AML-193 (cell line): ENCODE measurements around the gene ANKRD39.
"Not testable (repeated sequence)": the region's sequence is repeated elsewhere in the genome, so short reads cannot be mapped to it uniquely, and the experiment has no call there.

ENCODE experiments used
- DNase-seq, 2 experiments: peaks; one replicate each; lab custom pipeline; 2025; lab: John Stamatoyannopoulos, UW

Gene ANKRD39, protein sequence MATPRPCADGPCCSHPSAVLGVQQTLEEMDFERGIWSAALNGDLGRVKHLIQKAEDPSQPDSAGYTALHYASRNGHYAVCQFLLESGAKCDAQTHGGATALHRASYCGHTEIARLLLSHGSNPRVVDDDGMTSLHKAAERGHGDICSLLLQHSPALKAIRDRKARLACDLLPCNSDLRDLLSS

GRCh38 chr2:96857667-96858372 lies at the start of gene ANKRD39:
ANKRD39 (minus strand) TSS chr2:96858016; CDS start chr2:96857987, 29 bp downstream.
- DNase-seq = peak; percentile 94 to 97

- DNase-seq = no peak
Observed at GRCh38 chr2:96906729-96907114, 48.9 kb upstream of the ANKRD39 start.

DNA sequence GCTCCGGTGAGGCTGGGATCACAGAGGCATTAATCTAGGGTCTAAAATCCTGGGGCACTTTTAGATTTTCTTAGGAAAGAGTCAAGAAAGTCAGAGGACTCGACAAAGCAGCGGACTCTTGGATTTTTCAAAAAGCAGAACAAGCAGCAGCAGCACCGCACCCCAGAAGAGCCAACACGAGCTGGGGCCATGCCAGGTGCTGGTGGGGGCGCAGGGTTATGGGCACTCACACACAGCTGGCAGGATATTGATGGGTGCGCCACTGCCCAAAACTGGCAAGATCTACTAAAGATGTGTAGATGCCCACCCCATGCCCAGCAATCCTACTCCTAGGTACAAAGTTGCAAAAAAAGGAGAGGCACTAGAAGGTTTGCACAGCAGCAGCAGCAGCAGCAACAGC lies 46.0 kb upstream of the ANKRD39 start:
- DNase-seq = no peak

DNA sequence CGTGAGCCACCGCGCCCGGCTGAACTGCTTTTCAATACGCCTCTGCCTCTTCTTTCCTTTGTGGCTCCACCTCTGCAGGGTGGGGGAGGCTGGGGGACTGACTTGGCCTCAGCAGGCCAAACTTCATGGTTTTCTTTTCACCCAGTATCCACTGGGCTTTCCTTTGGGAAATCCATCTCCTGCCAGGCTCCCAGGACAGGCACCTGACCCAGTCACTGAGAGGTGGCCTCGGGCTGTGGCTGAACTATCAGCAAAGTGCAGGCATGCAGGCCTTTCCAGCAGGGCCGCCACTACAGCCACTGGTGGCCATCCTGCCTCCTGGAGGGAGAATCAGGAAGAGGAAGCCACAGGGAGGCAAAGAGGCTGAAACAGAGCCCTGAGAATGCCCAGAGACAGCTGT lies 45.5 kb upstream of the ANKRD39 start:
- DNase-seq = no peak

GRCh38 chr2:96900237-96900636 lies 42.4 kb upstream of the ANKRD39 start:
- DNase-seq = no peak

DNA sequence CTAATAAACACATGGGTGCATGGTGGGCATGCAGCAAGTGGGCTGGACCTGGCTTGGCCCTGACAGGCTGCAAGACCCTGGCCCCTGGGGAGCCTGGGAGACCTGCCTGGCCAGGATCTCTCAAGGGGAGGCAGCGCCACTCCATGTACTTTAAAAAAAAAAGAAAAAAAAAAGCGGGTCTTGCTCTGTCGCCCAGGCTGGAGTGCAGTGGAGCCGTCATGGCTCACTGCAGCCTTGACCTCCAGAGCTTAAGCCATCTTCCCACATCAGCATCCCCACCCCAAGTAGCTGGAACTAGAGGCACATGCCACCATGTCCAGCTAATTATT lies 41.6 kb upstream of the ANKRD39 start:
- no peak for DNase-seq

DNA sequence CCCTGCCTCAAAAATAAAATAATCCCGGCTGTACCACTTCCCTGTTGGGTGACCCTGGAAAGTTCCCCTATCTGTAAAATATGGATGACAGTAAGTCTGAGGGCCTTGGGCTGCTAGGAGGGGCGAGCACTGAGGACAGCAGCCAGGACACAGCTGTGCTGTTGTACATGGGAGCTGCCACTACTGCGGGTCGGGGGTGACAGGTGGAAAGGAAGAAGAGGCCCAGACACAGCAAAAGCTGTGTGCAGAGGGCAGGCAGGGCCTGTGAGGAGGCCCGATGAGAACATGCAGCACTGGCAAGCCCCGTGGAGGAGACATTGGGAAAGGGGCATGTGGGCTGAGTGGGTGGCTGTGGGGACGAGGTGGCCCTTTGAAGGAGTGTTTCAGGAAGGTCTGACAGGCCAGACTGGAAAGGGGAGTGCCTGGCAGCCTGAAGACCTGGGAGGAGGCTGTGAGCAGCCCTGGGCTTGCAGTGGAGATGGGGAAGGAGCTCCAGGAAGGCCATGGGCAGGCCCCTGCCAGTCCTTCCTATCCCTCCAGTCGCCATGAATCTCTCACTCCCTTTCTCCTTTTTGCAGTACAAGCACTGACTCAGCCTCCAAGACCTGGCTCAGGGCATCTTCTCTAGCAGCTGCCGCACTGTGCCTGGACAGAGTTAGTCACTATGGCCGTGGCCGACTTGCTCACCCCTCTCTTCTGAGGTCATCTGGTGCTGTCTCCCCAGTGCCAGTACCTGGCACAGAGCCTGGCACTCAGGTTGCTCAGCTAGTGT lies 41.0 kb upstream of the ANKRD39 start:
- DNase-seq = no peak

DNA sequence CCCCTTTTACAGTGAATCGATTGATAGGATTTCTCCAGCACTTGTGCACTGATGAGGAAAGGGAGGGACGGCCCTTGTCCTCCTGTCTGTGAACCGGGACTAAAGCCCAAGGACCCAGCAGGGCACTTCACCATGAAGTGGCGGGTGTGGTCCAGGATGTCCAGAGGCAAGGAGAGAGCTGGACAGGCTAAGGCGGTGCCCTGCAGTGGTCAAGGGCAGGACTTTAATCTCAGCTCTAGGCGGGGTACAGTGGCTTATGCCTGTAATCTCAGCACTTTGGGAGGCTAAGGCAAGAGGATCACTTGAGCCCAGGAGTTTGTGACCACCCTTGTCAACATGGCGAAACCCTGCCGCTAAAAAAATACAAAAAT lies 40.3 kb upstream of the ANKRD39 start:
- DNase-seq = no peak

DNA sequence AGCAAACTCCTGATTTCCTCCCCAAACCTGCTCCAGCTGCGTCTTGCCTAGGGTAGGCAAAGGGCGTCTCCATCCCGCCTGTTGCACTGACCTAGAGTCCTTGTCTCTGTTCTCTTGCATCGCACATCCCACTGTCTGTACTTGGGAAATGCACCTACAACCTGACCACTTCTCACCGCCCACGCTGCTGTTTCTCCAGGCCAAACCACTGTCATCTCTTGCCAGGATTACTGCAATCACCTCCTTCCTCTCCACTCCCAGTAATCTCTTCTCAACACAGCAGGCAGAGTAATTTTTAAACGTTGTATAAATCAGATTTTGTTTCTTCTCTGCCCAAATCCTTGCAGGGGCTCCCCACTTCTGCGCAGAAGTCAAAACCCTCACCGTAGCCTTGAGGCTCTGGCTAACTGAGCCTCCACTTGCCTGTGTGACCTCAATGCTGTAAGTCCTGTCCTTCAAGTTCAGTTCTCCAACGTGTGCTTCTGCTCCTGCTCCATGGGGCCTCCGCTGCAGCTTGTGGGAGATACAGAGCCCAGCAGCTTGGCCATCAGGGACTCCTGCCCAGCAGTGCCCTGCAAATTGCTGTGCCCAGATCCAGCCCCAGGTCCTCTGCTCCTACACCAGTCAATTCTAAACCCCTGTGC lies 39.8 kb upstream of the ANKRD39 start:
- DNase-seq = no peak

DNA sequence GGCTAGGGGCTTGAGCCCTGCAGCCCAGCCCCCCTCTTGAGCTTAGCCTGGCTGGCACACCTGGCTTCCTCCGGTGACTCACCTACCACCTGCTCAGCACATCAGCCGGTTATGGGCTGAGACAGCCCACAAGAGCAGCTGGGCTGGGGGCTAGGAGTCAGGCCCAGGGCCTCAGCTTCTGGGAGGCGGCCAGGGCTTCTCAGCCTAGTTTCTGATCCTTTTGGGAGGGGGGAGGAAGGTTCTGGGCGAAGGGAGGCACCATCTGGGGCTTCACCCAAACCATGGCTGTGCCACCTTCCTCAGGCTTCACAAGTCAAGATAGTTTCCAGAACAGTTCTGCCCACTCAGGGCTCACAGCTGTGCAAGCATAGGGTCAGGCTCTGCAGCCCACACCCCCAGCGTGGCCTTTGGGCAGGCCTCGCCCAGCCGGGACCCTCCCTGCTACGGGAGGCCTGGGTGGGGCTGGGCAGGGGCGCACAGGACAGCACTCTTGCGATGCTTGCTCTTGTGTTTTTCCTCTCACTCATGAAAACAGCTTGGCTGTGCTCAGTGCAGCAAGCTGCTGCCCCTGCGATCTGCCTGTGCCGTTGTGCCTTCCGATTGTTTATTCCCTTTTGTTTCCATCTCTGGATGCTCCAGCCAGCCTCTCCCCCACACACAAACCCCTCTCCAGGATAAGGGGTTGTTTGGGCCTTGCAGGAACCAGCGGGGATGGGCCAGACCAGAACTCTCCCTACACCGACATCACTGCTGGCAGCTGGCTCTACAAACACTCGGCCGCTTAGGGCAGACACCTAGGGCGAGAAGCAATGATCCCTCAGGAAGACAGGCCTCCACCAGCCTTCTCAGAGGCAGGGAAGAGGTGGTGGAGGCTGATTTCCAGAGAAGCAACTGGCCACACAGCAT lies 38.2 kb upstream of the ANKRD39 start:
- DNase-seq = no peak

DNA sequence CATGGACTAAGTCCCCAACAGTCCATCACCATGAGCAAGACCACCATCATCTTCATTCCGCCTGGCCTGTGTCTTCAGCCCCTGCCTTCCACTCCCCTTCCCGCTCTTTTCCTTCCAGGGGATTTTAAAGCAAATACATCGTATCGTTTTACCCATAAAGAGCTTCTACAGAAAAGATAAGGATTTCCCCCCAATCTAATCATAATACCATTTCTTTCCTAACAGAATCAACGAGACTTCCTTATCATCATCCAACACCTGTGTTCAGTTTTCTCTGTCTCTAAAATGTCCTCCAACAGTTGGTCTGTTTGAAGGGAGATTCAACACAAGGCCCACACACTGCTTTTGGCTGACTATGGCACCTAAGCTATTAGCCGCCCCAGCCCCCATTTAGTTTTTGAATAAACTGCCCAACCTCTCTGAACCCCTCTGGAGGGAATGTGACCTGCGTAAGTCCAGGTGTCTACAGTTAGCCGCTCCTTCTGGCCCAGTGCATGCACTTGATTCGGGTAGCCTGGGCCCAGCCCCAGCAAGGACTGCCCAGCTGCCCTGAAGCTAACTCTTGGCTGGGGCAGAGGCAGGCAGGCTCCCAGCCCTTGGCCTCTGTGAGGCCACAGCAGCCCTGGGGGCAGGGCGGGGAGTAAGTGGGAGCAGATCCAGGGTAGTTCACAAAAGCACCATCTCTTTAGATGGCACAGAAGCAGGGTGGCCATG lies 37.4 kb upstream of the ANKRD39 start:
- no peak for DNase-seq

- no peak for DNase-seq
Observed at GRCh38 chr2:96894151-96894531, 36.3 kb upstream of the ANKRD39 start.

- no peak for DNase-seq
Observed at GRCh38 chr2:96893289-96894150, 35.7 kb upstream of the ANKRD39 start.

- DNase-seq = no peak
Observed at GRCh38 chr2:96891591-96892333, 33.9 kb upstream of the ANKRD39 start.

- no peak for DNase-seq
Observed at GRCh38 chr2:96890726-96891385, 33.0 kb upstream of the ANKRD39 start.

DNA sequence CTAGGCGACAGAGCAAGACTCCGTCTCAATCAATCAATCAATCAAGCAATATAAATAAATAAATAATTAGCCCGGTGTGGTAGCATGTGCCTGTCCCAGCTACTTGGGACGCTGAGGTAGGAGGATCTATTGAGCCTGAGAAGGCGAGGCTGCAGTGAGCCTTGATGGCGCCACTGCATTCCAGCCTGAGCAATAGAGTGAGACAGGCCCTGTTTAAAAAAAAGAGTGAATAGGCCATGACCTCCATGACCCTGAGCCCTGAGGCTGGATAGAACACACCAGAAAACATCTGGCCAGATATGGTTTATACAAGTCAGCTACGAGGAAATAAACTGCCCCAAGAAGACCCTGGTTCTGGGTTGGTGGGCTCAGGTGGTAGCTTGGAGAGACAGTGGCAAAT lies 32.4 kb upstream of the ANKRD39 start:
- DNase-seq = no peak

DNA sequence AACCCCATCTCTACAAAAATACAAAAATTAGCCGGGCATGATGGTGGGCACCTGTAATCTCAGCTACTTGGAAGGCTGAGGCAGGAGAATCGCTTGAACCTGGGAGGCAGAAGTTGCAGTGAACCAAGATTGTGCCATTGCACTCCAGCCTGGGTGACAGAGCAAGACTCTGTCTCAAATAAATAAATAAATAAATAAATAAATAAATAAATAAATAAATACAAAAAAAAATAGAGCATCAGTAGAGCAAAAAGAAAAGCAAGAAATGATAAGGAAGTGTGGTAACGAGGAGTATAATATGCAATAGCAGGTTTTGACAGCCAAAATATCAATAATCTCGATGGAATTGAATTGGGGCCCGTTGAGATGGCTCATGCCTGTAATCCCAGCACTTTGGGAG lies 31.7 kb upstream of the ANKRD39 start:
- DNase-seq = not testable (repeated sequence)

- DNase-seq = no peak
Observed at GRCh38 chr2:96888072-96889011, 30.5 kb upstream of the ANKRD39 start.
